HG03175 (cell line): Measurements from ENCODE around the gene POLR3H.

Source experiments
- ATAC-seq: cut with Tn5 transposase; IDR thresholded peaks from one replicate; pipeline ENCODE4 v1.9.1; 2021; ENCODE audit warnings: mild to moderate bottlenecking, moderate library complexity; ENCODE audit not compliant: unreplicated experiment

Gene POLR3H

DNA sequence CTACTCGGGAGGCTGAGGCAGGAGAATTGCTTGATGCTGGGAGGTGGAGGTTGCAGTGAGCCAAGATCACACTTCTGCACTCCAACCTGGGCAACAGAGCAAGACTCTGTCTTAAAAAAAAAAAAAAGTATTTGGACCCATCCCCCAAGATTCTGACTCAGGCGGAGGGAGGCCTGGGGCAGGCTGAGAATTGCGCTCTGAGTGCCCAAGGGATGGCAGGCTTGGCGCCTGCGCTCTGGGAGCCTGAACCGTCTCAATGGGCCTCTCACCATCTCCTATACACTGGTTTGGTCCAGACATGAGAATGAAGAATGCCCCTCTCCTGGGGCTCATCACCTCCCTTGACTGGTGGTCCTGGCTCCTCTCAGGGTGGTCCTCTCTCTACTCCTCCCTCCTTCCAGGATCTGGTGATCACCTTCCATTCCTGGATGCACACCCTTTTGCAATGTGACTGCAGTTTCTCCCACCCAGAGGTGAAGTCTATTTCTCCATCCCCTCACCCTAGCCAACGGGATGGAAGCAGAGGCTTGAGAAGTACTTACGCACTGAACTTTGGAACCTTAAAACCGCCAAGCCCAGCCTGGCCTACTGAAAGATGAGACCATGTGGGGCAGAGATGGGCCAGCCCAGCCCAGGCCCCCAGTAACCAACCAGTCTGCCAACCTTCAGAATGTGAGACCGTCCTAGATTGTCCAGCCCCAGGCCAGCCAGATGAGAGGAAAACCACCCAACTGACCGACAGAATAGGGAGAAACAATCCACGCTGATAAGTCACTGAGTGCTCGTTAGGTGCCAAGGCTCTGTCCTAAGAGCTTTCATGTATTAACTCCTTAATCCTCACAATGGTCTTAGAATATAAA, 4.9 kb downstream of the POLR3H start:
- ATAC-seq: no peak

- ATAC-seq: no peak
These were observed 5.7 kb downstream of the POLR3H start for GRCh38 chr22:41538583-41538982.

- no peak for ATAC-seq
These were observed 7.1 kb downstream of the POLR3H start for GRCh38 chr22:41537203-41537602.

DNA sequence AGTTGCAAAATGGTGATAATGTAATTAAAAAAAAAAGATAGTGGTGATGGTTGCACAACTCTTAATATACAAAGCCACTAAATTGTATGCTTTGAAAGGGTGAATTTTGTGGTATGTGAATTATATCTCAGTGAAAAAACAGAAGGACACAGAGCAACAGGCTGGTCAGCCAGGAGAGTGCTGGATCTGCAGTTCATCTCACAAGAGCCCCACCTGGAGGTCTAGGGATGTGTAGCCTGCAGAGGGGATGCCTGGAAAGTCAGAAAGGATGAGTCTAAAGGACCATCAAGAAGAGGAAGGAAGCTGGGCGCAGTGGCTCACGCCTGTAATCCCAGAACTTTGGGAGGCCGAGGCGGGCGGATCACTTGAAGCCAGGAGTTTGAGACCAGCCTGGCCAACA, 9.0 kb downstream of the POLR3H start:
- no peak for ATAC-seq

GRCh38 chr22:41534219-41534618, 10.1 kb downstream of the POLR3H start:
- no peak for ATAC-seq

- ATAC-seq: no peak
These were observed 11.1 kb downstream of the POLR3H start for GRCh38 chr22:41532908-41533825.

DNA sequence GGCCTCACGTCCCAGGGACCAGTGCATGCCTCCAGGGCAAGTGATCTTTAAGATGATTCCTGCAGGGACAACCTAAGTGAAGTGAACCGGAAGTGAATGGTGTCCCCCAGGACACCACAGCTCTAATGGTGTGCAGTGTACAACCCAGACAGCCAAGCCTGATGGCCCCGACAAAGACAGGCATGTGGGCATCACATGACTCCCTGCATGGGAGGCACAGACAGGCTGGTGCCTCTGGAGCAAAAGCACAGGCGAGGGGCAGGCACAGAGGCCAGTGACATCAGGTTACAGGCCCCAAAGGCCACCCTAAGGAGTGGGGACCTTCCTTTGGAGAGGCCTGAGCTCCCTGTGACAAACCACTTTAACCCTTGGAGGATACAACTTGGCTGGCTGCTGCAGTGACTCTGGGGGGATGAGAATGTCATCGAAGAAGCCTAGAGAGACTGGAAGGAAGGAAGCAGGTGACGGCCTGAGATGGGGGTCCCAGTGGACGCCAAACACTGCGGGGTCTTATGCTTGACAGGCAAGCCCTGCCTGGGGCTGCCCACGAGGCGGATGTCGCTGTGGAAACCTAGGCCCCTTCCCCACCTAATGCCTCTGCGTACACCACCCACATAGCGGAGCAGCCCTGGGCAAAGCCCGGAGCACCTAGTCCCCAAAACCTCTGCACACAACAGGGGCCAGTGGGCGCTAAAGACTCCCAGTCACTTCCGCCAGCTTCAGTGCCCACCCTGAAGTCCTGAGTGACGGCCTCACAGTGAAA, 12.4 kb downstream of the POLR3H start:
- ATAC-seq: no peak

DNA sequence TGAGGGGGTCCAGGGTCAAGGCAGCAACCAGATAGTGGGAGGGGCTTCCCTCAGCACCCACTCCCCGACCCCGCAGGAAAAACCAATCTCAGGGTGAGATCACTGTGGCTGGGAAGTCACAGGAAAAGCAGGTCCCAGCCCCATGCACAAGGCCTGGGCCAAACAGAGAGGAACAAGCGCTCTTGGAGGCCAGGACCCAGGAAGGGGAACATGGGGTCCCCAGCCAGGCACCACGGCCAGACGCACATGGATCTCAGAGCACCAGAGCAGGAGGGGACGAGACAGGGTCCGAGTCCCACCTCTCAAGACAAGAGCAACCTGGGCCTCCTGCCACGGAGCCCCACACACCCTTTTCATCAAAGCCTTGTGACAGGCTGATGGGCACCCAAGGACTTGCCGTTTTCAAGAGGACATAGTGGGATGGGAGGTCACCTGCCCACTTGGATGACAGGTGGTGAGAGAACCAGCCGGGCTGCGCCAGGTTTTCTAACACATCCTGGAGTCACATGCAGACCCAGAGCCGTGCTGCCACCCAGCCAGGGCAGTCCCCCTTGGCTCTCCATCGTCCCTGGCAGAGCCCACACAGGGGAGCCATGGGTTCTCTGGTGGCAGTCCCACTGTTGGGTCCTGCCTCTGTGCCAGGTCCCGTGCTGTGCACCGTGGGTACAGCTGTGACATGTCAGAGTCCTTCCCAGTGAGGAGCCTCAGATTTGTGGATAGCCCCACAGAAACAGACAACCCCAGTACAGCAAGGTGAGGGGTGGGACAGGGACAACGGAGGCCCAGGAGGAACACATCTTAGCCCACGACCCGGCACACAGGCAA, 13.2 kb downstream of the POLR3H start:
- no peak for ATAC-seq

DNA sequence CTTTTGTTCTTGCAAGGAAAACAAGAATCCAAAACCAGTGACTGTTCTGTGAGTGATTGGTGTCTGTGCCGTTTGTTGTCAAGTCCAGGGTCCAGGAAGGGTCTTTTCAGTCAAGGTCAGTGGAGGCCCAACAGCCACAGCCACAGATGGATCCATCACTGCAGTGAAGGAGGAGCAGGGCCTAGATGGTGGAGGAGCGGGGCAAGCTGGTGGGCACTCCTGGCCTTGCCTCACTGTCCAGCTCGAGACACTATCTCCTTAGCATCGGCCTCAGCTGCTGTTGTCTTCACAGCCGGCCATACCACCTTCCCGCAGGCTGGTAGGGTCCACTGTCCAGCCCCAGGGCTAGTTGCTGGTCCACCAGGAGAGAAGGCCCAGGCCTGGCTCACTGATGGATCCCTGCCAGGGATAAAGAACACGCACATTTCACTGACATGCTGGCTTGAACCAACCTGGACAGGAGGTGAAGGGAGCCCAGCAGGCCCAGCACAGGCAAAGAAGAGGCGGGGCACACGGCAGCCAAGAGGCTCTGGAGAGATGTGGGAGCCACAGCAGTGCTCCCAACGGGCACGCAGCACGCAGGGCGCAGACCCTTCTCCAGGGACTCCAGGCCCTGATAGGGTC, 15.2 kb downstream of the POLR3H start:
- ATAC-seq: no peak

GRCh38 chr22:41528132-41528766, 16.0 kb downstream of the POLR3H start:
- ATAC-seq: no peak

DNA sequence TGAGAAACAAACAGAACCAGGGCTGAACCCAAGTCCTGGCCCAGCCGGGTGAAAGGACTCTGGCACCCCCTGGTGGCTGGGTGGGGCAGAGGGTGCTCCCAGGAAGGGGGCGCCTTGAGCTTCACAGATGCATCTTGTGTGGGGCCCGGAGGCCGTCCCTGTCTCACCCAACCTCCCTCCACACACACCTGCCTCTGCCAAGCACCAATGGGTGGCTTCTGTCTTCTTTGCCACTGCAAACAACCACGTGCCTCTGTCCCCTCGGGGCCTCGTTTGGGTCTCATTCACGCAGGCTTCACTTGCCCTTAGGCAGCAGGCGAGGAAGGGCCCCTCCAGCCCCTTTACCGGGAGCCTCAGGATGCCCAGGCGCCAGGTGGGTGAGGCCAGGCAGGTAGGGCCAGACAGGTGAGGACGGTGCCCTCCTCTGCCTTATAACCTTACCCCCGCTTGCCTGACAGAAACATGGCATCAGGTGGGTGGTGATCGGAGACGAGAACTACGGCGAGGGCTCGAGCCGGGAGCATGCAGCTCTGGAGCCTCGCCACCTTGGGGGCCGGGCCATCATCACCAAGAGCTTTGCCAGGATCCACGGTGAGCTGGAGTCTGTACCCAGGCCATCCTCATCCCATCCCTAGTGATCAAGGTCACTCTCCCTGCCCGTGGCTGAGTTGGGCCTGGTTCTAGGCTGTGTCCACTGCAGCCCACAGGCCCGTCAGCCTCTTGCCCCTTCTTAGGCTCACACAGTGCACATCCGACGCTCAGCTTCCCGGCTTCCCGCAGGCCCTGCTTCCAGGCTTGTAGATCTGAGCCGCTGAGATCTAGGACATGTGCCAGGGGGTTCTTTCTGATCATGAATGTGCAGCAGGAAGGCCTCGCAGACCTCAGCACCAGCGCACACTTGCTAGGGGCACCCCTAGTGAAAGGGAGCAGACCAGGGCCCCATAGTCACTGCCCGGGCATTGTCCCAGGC, 17.2 kb downstream of the POLR3H start:
- no peak for ATAC-seq

GRCh38 chr22:41526226-41526829, 17.9 kb downstream of the POLR3H start:
- no peak for ATAC-seq

GRCh38 chr22:41525450-41526225, 18.6 kb downstream of the POLR3H start:
- no peak for ATAC-seq

DNA sequence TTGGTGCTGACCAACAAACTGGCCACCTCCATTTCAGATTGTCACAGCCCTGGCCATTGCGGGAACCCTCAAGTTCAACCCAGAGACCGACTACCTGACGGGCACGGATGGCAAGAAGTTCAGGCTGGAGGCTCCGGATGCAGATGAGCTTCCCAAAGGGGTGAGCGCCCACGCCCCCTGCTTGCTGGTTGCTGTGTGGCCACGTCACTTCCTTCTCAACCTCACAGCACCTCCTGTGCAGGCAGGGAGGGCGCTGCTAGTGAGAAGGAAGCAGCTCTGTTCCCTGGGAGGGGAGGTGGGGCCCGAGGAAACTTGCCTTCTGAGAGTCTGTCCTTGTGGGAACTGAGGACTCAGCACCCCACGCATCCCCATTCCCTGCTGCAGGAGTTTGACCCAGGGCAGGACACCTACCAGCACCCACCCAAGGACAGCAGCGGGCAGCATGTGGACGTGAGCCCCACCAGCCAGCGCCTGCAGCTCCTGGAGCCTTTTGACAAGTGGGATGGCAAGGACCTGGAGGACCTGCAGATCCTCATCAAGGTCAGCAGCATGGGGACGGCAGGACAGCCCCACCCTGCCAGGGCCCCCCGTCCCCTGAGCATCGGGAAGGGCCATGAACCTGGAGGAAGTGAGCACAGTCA, 19.3 kb downstream of the POLR3H start:
- no peak for ATAC-seq

DNA sequence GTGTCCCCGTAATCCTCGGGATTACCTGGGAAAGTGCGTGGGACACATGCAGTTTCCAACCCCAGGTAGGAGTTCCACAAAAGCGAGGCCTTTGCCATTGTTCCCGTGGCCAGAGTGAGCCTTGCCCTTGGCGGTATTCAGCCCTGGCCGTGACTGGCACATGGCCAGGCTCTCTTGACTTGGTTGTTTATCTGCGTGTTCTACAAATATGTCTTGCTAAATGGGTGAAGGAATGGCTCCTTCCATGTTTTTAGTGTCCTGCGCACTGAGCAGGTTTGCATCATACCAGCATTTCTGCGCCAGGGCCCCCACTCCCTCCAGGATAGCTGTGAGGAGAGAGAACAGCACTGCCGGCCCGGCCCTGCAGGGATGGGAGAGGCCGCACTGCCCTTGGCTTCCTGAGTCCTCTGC, 20.0 kb downstream of the POLR3H start:
- ATAC-seq: no peak

DNA sequence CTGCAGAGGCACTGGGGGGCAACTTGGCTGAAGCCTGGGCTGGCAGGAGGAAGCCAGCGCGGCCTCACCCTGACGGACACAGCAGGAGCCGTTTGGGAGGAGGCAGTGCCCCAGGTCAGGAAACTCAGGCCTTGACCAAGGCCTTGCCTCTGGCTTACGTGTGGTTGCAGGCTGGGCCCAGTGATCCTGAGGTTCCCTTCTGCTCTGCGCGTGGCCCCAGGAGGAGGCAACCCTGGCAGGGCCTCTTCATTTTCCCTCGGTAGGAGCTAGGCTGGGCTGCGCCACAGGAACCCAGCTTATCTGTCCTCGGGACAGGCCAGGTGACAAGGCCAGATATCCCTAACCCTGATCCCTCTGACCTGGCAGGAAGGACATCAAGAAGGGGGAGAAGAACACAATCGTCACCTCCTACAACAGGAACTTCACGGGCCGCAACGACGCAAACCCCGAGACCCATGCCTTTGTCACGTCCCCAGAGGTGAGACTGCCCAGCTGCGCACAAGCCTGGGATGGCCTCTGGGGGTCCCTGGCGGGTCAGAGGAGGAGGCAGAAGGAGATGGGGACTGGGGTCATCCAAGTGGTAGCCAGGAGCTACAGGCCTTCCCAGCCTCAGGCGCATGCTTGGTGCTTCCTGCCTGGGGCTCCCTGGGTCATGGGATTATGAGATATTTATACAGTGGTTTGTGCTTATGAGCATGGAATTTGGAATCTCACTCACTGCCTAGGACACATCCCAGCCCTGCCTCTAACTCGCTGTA, 20.6 kb downstream of the POLR3H start:
- no peak for ATAC-seq
